ENCODE results near the gene RPS21. TPM values are rescaled to one million over a fixed set of nuclear protein-coding genes. Genes with fewer than 3 reads are reported as not detected.

The RPS21 gene
- total RNA-seq, 2 experiments from 2014 or later = 2,995 to 3,072 TPM

GRCh38 chr20:62392077-62392418, 5.1 kb downstream of the RPS21 start:
- DNase-seq = no peak
- Mint-ChIP-seq H3K27me3 (ENCODE audit: low read depth) (no peaks in the 10 kb centered on the region), H3K9me3 (no peaks in the 10 kb centered on the region), H3K27ac (no peak overlapping the region), H3K4me3 (no peak overlapping the region), H3K36me3 (ENCODE audit: low read depth) (peaks cover 28% of the 10 kb centered on the region), H3K4me1 (ENCODE audit: low read depth) (peaks cover 21% of the 10 kb centered on the region)
- intact Hi-C loops (cut with micrococcal nuclease) = no loop called here
- CTCF ChIA-PET = no interaction called here

GRCh38 chr20:62392621-62393334, 5.9 kb downstream of the RPS21 start:
- Mint-ChIP-seq H3K9me3 (no peaks in the 10 kb centered on the region), H3K36me3 (ENCODE audit: low read depth) (peaks cover 25% of the 10 kb centered on the region), H3K4me3 (no peak overlapping the region), H3K4me1 (ENCODE audit: low read depth) (peaks cover 18% of the 10 kb centered on the region), H3K27ac (no peak overlapping the region), H3K27me3 (ENCODE audit: low read depth) (no peaks in the 10 kb centered on the region)
- CTCF ChIA-PET = no interaction called here
- intact Hi-C loops (cut with micrococcal nuclease) = no loop called here
- DNase-seq = no peak

- peaks cover 13% of the 10 kb centered on the region for H3K4me1 Mint-ChIP-seq (ENCODE audit: low read depth)
- intact Hi-C loops (cut with micrococcal nuclease) = no loop called here
- no peak overlapping the region for H3K27ac Mint-ChIP-seq
- H3K27me3 Mint-ChIP-seq (ENCODE audit: low read depth) = no peaks in the 10 kb centered on the region
- DNase-seq = no peak
- no peak overlapping the region for H3K4me3 Mint-ChIP-seq
- peaks cover 2% of the 10 kb centered on the region for H3K9me3 Mint-ChIP-seq
- CTCF ChIA-PET = no interaction called here
- H3K36me3 Mint-ChIP-seq (ENCODE audit: low read depth) = peaks cover 20% of the 10 kb centered on the region
Observed at GRCh38 chr20:62393335-62393665, 6.4 kb downstream of the RPS21 start.

GRCh38 chr20:62393830-62394229, 6.9 kb downstream of the RPS21 start:
- Mint-ChIP-seq H3K36me3 (ENCODE audit: low read depth) (peaks cover 15% of the 10 kb centered on the region), H3K27ac (no peak overlapping the region), H3K4me3 (no peak overlapping the region), H3K9me3 (peaks cover 2% of the 10 kb centered on the region), H3K4me1 (ENCODE audit: low read depth) (peaks cover 7% of the 10 kb centered on the region), H3K27me3 (ENCODE audit: low read depth) (no peaks in the 10 kb centered on the region)
- CTCF ChIA-PET = no interaction called here
- intact Hi-C loops (cut with micrococcal nuclease) = no loop called here
- DNase-seq = no peak

- no peak for DNase-seq
- H3K9me3 Mint-ChIP-seq = peaks cover 2% of the 10 kb centered on the region
- H3K4me3 Mint-ChIP-seq = no peak overlapping the region
- intact Hi-C loops (cut with micrococcal nuclease) = no loop called here
- CTCF ChIA-PET = interaction anchor here (0.9 kb wide), 1 partner anchor 11 kb away, joined by 3 read pairs; no protein-coding TSS in a partner anchor
- peaks cover 8% of the 10 kb centered on the region for H3K36me3 Mint-ChIP-seq (ENCODE audit: low read depth)
- H3K27me3 Mint-ChIP-seq (ENCODE audit: low read depth) = no peaks in the 10 kb centered on the region
- H3K27ac Mint-ChIP-seq = no peak overlapping the region
- H3K4me1 Mint-ChIP-seq (ENCODE audit: low read depth) = peaks cover 2% of the 10 kb centered on the region
Observed at GRCh38 chr20:62394248-62395245, 7.6 kb downstream of the RPS21 start.

GRCh38 chr20:62395311-62396242, 8.7 kb downstream of the RPS21 start:
- Mint-ChIP-seq H3K27me3 (ENCODE audit: low read depth) (no peaks in the 10 kb centered on the region), H3K4me1 (ENCODE audit: low read depth) (no peaks in the 10 kb centered on the region), H3K27ac (no peak overlapping the region), H3K4me3 (no peak overlapping the region), H3K9me3 (peaks cover 2% of the 10 kb centered on the region), H3K36me3 (ENCODE audit: low read depth) (peaks cover 3% of the 10 kb centered on the region)
- CTCF ChIA-PET = interaction anchor here (0.9 to 1.2 kb wide), 2 partner anchors 10 to 13 kb away, joined by 3 read pairs; no protein-coding TSS in a partner anchor
- intact Hi-C loops (cut with micrococcal nuclease) = no loop called here
- DNase-seq = no peak

GRCh38 chr20:62396367-62397239, 9.7 kb downstream of the RPS21 start:
- Mint-ChIP-seq H3K4me3 (no peak overlapping the region), H3K4me1 (ENCODE audit: low read depth) (no peaks in the 10 kb centered on the region), H3K27me3 (ENCODE audit: low read depth) (no peaks in the 10 kb centered on the region), H3K27ac (no peak overlapping the region), H3K9me3 (peaks cover 2% of the 10 kb centered on the region), H3K36me3 (ENCODE audit: low read depth) (peaks cover 3% of the 10 kb centered on the region)
- no peak for DNase-seq
- CTCF ChIA-PET = interaction anchor here (1.2 kb wide), 1 partner anchor 14 kb away, joined by 3 read pairs; no protein-coding TSS in a partner anchor
- intact Hi-C loops (cut with micrococcal nuclease) = no loop called here

GRCh38 chr20:62398120-62398821, 11.4 kb downstream of the RPS21 start:
- H3K9me3 Mint-ChIP-seq = peaks cover 2% of the 10 kb centered on the region
- intact Hi-C loops (cut with micrococcal nuclease) = no loop called here
- no peak overlapping the region for H3K27ac Mint-ChIP-seq
- H3K4me3 Mint-ChIP-seq = no peak overlapping the region
- CTCF ChIA-PET = no interaction called here
- no peaks in the 10 kb centered on the region for H3K4me1 Mint-ChIP-seq (ENCODE audit: low read depth)
- peaks cover 3% of the 10 kb centered on the region for H3K36me3 Mint-ChIP-seq (ENCODE audit: low read depth)
- no peak for DNase-seq
- no peaks in the 10 kb centered on the region for H3K27me3 Mint-ChIP-seq (ENCODE audit: low read depth)

GRCh38 chr20:62400021-62400420, 13.1 kb downstream of the RPS21 start:
- peaks cover 3% of the 10 kb centered on the region for H3K36me3 Mint-ChIP-seq (ENCODE audit: low read depth)
- H3K9me3 Mint-ChIP-seq = peaks cover 2% of the 10 kb centered on the region

GRCh38 chr20:62400541-62400940, 13.6 kb downstream of the RPS21 start:
- peaks cover 2% of the 10 kb centered on the region for H3K9me3 Mint-ChIP-seq
- H3K27ac Mint-ChIP-seq = no peak overlapping the region
- intact Hi-C loops (cut with micrococcal nuclease) = no loop called here
- H3K36me3 Mint-ChIP-seq (ENCODE audit: low read depth) = peaks cover 3% of the 10 kb centered on the region
- H3K4me1 Mint-ChIP-seq (ENCODE audit: low read depth) = peaks cover 12% of the 10 kb centered on the region
- DNase-seq = no peak
- CTCF ChIA-PET = interaction anchor here (0.9 to 1.1 kb wide), 3 partner anchors 11 to 99 kb away, joined by 3 to 4 read pairs (median 3); no protein-coding TSS in a partner anchor
- no peaks in the 10 kb centered on the region for H3K27me3 Mint-ChIP-seq (ENCODE audit: low read depth)
- H3K4me3 Mint-ChIP-seq = no peak overlapping the region

More at GRCh38 chr20:62400021-62400420, 13.1 kb downstream of the RPS21 start:
- H3K27ac Mint-ChIP-seq = no peak overlapping the region
- peaks cover 7% of the 10 kb centered on the region for H3K4me1 Mint-ChIP-seq (ENCODE audit: low read depth)
- no peaks in the 10 kb centered on the region for H3K27me3 Mint-ChIP-seq (ENCODE audit: low read depth)
- intact Hi-C loops (cut with micrococcal nuclease) = no loop called here
- DNase-seq = no peak
- CTCF ChIA-PET = interaction anchor here (0.9 to 1.1 kb wide), 2 partner anchors 12 to 100 kb away, joined by 3 to 4 read pairs; no protein-coding TSS in a partner anchor
- no peak overlapping the region for H3K4me3 Mint-ChIP-seq

- Mint-ChIP-seq H3K9me3 (peaks cover 2% of the 10 kb centered on the region), H3K4me1 (ENCODE audit: low read depth) (peaks cover 18% of the 10 kb centered on the region), H3K27me3 (ENCODE audit: low read depth) (no peaks in the 10 kb centered on the region), H3K36me3 (ENCODE audit: low read depth) (peaks cover 3% of the 10 kb centered on the region), H3K27ac (no peak overlapping the region), H3K4me3 (no peak overlapping the region)
- no peak for DNase-seq
- intact Hi-C loops (cut with micrococcal nuclease) = no loop called here
- CTCF ChIA-PET = interaction anchor here (0.9 kb wide), 1 partner anchor 18 kb away, joined by 3 read pairs; no protein-coding TSS in a partner anchor
Observed at GRCh38 chr20:62401331-62401779, 14.5 kb downstream of the RPS21 start.
